Activated CD4-positive, alpha-beta T cell treated with anti-CD3 and anti-CD28 coated beads, Interleukin-2, amount 10 ng/mL, durations not matched to agents 7 days and 5 days (primary cell): ENCODE results near the gene NCAM2. TPM values are rescaled to one million over a fixed set of nuclear protein-coding genes. Genes with fewer than 3 reads are reported as not detected.

Experiments used
- CTCF ChIA-PET: fragments of 350-600 bp; sonication (Branson Sonifier 250); formaldehyde crosslinking; loops from one replicate; lab custom pipeline; 2021; ENCODE audit warnings: antibody characterized with exemption; lab: Charles Lee
- POLR2A ChIA-PET: fragments of 350-600 bp; sonication (Branson Sonifier 250); formaldehyde crosslinking; loops from one replicate; lab custom pipeline; 2021; ENCODE audit warnings: antibody characterized with exemption; lab: Charles Lee
- DNase-seq: peaks from one replicate; pipeline ENCODE4 v3.0.0-alpha.2; 2020
- H3K27ac Mint-ChIP-seq: one replicate; pipeline ENCODE4 v1.8.0; 2021; ENCODE audit warnings: mild to moderate bottlenecking, moderate library complexity, mixed read lengths
- H3K27me3 Mint-ChIP-seq: one replicate; pipeline ENCODE4 v1.8.0; 2021; ENCODE audit warnings: mixed read lengths
- H3K36me3 Mint-ChIP-seq: one replicate; pipeline ENCODE4 v1.8.0; 2021; ENCODE audit warnings: low read depth, mixed read lengths
- H3K4me1 Mint-ChIP-seq: one replicate; pipeline ENCODE4 v1.8.0; 2021; ENCODE audit warnings: mixed read lengths
- H3K4me3 Mint-ChIP-seq: one replicate; pipeline ENCODE4 v1.8.0; 2021; ENCODE audit warnings: mild to moderate bottlenecking, moderate library complexity, mixed read lengths
- H3K9me3 Mint-ChIP-seq: one replicate; pipeline ENCODE4 v1.8.0; 2021; ENCODE audit warnings: mixed read lengths
- total RNA-seq, 2 experiments: library from RNA; stranded (reverse); gene quantifications; one replicate each; pipeline ENCODE4 v1.2.3, GENCODE V29; 2021

The NCAM2 gene
- total RNA-seq, 2 experiments from 2014 or later: not detected

GRCh38 chr21:21175798-21176334 is 177.7 kb downstream of the NCAM2 start:
- Mint-ChIP-seq H3K27me3 (no peaks in the 10 kb centered on the region), H3K27ac (no peak overlapping the region), H3K9me3 (no peaks in the 10 kb centered on the region), H3K36me3 (no peaks in the 10 kb centered on the region), H3K4me1 (peaks cover 10% of the 10 kb centered on the region), H3K4me3 (no peak overlapping the region)
- ChIA-PET POLR2A (no interaction called here), CTCF (no interaction called here)
- no peak for DNase-seq

DNA sequence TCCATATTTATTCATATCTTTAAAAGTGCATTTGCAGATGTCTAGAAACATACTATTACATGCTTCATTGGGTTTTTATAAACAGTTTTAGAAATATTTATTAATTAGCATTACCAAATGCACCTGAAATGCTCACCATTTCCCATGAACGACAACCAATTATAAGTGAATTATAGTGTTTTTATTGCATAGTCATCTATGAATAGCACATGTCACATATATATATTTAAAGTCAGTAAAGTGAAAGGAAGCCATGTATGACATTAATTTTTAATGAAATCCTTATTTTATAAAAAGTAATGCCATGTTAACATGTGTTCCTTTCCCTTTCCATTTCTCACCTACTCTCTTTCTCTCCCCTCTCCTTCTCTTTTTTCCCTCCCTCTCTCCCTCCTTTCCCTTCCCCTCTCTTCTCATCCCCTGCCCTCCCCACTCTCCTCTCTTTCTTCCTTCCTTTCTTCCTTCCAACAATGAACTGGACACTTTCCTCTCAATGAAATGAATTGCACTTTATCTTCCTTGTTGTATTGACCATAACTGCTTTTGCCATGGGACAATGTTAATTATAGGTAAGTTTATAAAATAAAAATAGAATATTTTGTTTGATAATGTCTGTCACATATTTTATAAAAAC is 179.3 kb downstream of the NCAM2 start:
- no peak for DNase-seq
- ChIA-PET CTCF (no interaction called here), POLR2A (no interaction called here)
- no peaks in the 10 kb centered on the region for H3K36me3 Mint-ChIP-seq
- H3K4me1 Mint-ChIP-seq: peaks cover 10% of the 10 kb centered on the region
- no peaks in the 10 kb centered on the region for H3K27me3 Mint-ChIP-seq
- H3K4me3 Mint-ChIP-seq: no peak overlapping the region
- no peaks in the 10 kb centered on the region for H3K9me3 Mint-ChIP-seq
- H3K27ac Mint-ChIP-seq: no peak overlapping the region

DNA sequence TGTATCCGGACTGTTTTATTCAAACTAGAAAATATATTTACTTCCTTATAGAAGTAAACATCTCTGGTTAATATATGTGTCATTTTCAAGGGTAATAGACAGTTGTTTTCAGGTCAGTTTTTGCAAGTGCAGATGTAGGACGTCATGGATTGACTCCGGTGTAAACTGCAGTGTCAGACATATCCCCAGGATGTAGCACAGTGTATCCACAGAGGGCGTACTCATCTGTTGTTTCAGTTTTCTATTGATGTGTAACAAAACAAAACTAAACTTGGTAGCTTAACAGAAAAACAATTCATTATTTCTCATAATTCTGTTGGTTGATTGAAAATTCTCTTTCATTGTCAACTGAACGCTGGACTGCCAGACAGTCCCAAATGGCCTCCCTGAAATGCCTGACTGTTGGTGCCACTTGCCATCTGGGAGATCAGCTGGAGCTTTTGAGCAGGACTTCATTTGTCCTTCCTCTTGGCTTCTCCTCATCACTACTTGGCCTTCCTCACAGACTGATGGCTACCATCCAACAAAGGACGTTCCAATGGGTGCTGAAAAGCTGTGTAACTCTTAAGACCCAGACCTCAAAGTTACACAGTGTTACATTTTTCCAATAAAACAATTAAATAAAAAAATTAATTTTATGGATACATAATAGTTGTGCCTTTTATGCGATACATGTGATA is 181.6 kb downstream of the NCAM2 start:
- H3K27me3 Mint-ChIP-seq: no peaks in the 10 kb centered on the region
- no peak for DNase-seq
- H3K4me1 Mint-ChIP-seq: peaks cover 10% of the 10 kb centered on the region
- ChIA-PET CTCF (no interaction called here), POLR2A (no interaction called here)
- H3K36me3 Mint-ChIP-seq: no peaks in the 10 kb centered on the region
- no peak overlapping the region for H3K27ac Mint-ChIP-seq
- no peak overlapping the region for H3K4me3 Mint-ChIP-seq
- no peaks in the 10 kb centered on the region for H3K9me3 Mint-ChIP-seq

GRCh38 chr21:21182401-21183010 is 184.3 kb downstream of the NCAM2 start:
- H3K27ac Mint-ChIP-seq: no peak overlapping the region
- no peaks in the 10 kb centered on the region for H3K36me3 Mint-ChIP-seq
- DNase-seq: no peak
- H3K4me3 Mint-ChIP-seq: no peak overlapping the region
- H3K4me1 Mint-ChIP-seq: no peaks in the 10 kb centered on the region
- POLR2A ChIA-PET: no interaction called here
- no peaks in the 10 kb centered on the region for H3K9me3 Mint-ChIP-seq
- CTCF ChIA-PET: no interaction called here
- H3K27me3 Mint-ChIP-seq: no peaks in the 10 kb centered on the region

DNA sequence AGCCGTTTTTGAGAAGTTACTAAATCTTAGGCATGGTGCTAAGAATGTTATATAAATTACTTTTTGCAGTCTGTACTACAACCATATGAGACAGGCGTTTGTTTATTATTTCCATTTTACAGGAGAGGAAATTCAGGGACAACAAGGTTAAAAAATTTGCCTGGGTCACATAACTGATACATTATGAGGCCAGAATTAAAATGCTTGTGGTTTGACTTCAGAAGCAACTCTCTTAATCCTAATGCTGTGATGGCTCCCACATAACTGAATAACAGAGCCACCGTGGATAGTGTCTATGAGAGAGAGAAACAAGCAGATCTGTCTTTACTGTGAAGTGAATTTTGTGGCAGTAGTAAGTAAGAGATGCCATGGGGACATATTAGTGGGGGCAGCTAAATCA is 184.9 kb downstream of the NCAM2 start:
- POLR2A ChIA-PET: no interaction called here
- H3K4me1 Mint-ChIP-seq: no peaks in the 10 kb centered on the region

GRCh38 chr21:21184771-21185528 is 186.7 kb downstream of the NCAM2 start:
- no peak for DNase-seq

More for the DNA sequence above, 184.9 kb downstream of the NCAM2 start:
- H3K27ac Mint-ChIP-seq: no peak overlapping the region
- DNase-seq: no peak
- H3K9me3 Mint-ChIP-seq: no peaks in the 10 kb centered on the region
- no peak overlapping the region for H3K4me3 Mint-ChIP-seq
- CTCF ChIA-PET: no interaction called here
- H3K36me3 Mint-ChIP-seq: no peaks in the 10 kb centered on the region
- H3K27me3 Mint-ChIP-seq: no peaks in the 10 kb centered on the region

DNA sequence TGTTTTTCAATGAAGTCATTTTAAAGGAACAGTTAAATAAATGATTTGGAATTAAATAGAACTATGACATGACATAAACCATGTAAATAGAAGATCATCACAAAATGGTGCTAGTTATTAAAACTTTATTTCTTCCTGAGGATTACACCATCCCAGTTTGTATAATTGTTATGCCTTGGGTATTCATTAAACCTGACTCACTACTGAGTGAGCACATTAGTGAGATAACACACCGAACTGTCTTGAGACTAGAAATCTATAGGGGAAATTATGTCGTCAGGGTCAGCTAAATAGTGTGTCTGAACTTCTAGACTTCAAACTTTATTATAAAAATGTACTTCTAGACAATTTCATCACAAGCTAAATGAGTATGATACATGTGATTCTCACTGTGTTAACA is 189.4 kb downstream of the NCAM2 start:
- no peaks in the 10 kb centered on the region for H3K4me1 Mint-ChIP-seq
- POLR2A ChIA-PET: no interaction called here
- no peaks in the 10 kb centered on the region for H3K36me3 Mint-ChIP-seq
- no peak overlapping the region for H3K4me3 Mint-ChIP-seq
- H3K27me3 Mint-ChIP-seq: no peaks in the 10 kb centered on the region
- DNase-seq: no peak
- CTCF ChIA-PET: no interaction called here
- no peak overlapping the region for H3K27ac Mint-ChIP-seq
- H3K9me3 Mint-ChIP-seq: no peaks in the 10 kb centered on the region

More at GRCh38 chr21:21184771-21185528, 186.7 kb downstream of the NCAM2 start:
- no peaks in the 10 kb centered on the region for H3K9me3 Mint-ChIP-seq
- ChIA-PET POLR2A (no interaction called here), CTCF (no interaction called here)
- no peaks in the 10 kb centered on the region for H3K27me3 Mint-ChIP-seq
- H3K27ac Mint-ChIP-seq: no peak overlapping the region
- no peaks in the 10 kb centered on the region for H3K4me1 Mint-ChIP-seq
- H3K4me3 Mint-ChIP-seq: no peak overlapping the region
- H3K36me3 Mint-ChIP-seq: no peaks in the 10 kb centered on the region

- DNase-seq: no peak
- H3K36me3 Mint-ChIP-seq: no peaks in the 10 kb centered on the region
- H3K27ac Mint-ChIP-seq: no peak overlapping the region
- CTCF ChIA-PET: no interaction called here
- H3K4me3 Mint-ChIP-seq: no peak overlapping the region
- no peaks in the 10 kb centered on the region for H3K27me3 Mint-ChIP-seq
- POLR2A ChIA-PET: no interaction called here
- no peaks in the 10 kb centered on the region for H3K9me3 Mint-ChIP-seq
- H3K4me1 Mint-ChIP-seq: no peaks in the 10 kb centered on the region
These were observed 190.4 kb downstream of the NCAM2 start for GRCh38 chr21:21188513-21189195.

DNA sequence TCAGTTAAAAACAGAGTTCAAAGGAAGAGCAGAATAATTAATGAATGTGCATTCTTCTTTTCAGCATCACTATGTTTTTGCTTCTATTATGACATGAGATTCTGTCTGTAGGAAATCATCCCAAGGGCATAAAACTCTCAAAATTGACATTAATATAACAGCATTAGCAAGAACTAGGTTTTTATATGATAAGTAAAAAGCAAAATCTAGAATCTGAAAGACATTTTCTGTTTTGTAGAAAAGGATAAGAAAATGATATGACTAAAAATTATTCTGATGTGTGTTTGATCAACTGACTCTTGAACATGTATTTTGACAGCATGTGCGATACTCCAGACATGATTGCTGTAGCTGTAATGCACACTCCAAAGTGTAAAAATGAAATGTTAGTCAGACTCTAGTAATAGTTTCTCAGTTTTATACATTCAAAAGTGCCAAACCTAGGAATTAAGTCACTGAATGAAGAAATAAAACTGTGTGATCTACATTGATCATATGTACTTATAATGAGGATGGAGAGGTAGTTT is 197.3 kb downstream of the NCAM2 start:
- POLR2A ChIA-PET: no interaction called here

DNA sequence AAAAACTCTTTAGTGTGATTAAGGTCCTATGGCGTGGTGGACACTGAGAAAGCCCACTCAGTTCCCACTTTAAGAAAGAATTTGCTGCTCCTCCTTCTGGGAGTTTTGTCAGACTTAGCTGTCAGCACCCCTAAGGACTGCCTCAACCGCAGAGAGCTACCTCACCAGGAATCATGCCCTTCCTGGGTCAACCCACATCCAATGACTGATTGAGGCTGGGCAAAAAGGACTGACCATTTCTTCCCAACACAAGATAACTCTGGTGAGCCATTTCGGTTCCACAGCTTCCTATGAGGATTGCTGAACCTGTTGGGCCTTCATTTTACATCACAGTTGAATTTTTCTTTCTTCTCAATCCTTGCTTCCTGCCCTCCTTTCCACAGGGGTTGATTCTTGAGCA is 197.9 kb downstream of the NCAM2 start:
- ChIA-PET POLR2A (no interaction called here), CTCF (no interaction called here)
- H3K27ac Mint-ChIP-seq: no peak overlapping the region
- no peak for DNase-seq
- H3K36me3 Mint-ChIP-seq: no peaks in the 10 kb centered on the region
- no peaks in the 10 kb centered on the region for H3K9me3 Mint-ChIP-seq
- H3K27me3 Mint-ChIP-seq: no peaks in the 10 kb centered on the region
- no peak overlapping the region for H3K4me3 Mint-ChIP-seq
- peaks cover 17% of the 10 kb centered on the region for H3K4me1 Mint-ChIP-seq

More for the DNA sequence above, 197.3 kb downstream of the NCAM2 start:
- no peaks in the 10 kb centered on the region for H3K9me3 Mint-ChIP-seq
- H3K4me3 Mint-ChIP-seq: no peak overlapping the region
- no peaks in the 10 kb centered on the region for H3K36me3 Mint-ChIP-seq
- H3K4me1 Mint-ChIP-seq: peaks cover 14% of the 10 kb centered on the region
- H3K27me3 Mint-ChIP-seq: no peaks in the 10 kb centered on the region
- no peak overlapping the region for H3K27ac Mint-ChIP-seq
- no peak for DNase-seq
- CTCF ChIA-PET: no interaction called here

GRCh38 chr21:21196848-21197247 is 198.6 kb downstream of the NCAM2 start:
- H3K9me3 Mint-ChIP-seq: no peaks in the 10 kb centered on the region
- H3K4me1 Mint-ChIP-seq: peaks cover 23% of the 10 kb centered on the region
- H3K36me3 Mint-ChIP-seq: no peaks in the 10 kb centered on the region
- no peak overlapping the region for H3K4me3 Mint-ChIP-seq
- H3K27me3 Mint-ChIP-seq: no peaks in the 10 kb centered on the region
- no peak for DNase-seq
- H3K27ac Mint-ChIP-seq: no peak overlapping the region
- ChIA-PET CTCF (no interaction called here), POLR2A (no interaction called here)

DNA sequence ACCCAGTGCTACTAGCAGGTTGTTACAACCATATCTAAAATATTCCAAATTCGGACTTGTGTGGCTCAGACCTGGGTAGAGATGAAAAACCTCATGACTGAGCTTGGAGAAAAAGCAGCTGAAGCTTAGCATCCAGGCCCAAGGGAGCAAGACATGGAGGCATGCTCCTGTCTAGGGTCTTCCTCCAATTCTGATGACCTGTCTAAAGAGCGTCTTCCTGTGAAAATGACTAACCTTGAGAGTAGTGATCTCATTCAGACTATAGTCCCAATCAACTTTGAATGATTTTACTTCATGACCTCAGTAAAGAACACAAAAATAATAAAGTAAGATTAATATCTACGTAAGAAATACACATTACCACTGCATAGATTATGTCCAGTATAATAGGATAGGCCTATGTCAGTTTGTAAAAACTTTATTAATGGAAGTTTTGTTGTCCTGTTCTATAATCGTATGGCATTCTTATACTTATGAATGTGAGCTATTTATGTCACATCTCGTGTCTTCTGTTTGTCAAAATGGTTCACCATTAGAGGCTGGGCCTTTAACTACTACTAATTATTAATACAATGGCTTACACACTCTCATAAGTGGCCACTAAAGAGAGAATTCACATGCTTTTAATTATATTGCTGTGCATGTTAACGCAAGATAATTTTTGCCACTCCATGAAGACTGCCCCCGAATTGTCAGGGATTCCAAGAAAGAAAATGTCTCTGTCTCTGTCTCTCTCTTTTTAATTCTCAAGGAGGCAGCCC is 201.3 kb downstream of the NCAM2 start:
- Mint-ChIP-seq H3K9me3 (no peaks in the 10 kb centered on the region), H3K4me1 (peaks cover 23% of the 10 kb centered on the region), H3K36me3 (no peaks in the 10 kb centered on the region), H3K27ac (peak overlapping the region; percentile 81), H3K4me3 (no peak overlapping the region), H3K27me3 (no peaks in the 10 kb centered on the region)
- DNase-seq: no peak
- ChIA-PET POLR2A (no interaction called here), CTCF (no interaction called here)
